BJ (cell line): ENCODE measurements around the gene MCC. TPM values are rescaled to one million over a fixed set of nuclear protein-coding genes. Genes with fewer than 3 reads are reported as not detected.
A peak's percentile ranks its signal among the peaks of the same experiment; 100 is the strongest.

Experiments used
- CTCF ChIA-PET: fragments of 350-600 bp; formaldehyde crosslinking; extraction: SDS; loops from one replicate; lab custom pipeline; 2021; ENCODE audit warnings: antibody characterized with exemption, inconsistent platforms; lab: Yijun Ruan, JAX
- POLR2A ChIA-PET: fragments of 300-600 bp; sonication (Branson Sonifier 250); formaldehyde crosslinking; extraction: SDS; loops from one replicate; lab custom pipeline; 2021; ENCODE audit warnings: antibody characterized with exemption; lab: Charles Lee
- DNase-seq: peaks from one replicate; pipeline ENCODE4 v3.0.0-alpha.2; 2011; ENCODE audit warnings: low read depth
- H3K27me3 ChIP-seq: 2 replicates; pipeline ENCODE4 v1.6.0; 2011; ENCODE audit warnings: low read length; ENCODE audit not compliant: control insufficient read depth, insufficient read depth
- H3K36me3 ChIP-seq: 2 replicates; pipeline ENCODE4 v1.5.1; 2011; ENCODE audit warnings: low read length; ENCODE audit not compliant: control insufficient read depth, insufficient read depth
- H3K4me3 ChIP-seq: 2 replicates; pipeline ENCODE4 v1.5.1; 2011; ENCODE audit warnings: low read depth, mild to moderate bottlenecking, control low read depth, low read length
- polyA plus RNA-seq: library from polyadenylated mRNA; depleted of rRNA; stranded (reverse); fragments of >200 nt; gene quantifications from 2 replicates; pipeline ENCODE4 v1.2.3, GENCODE V29; 2011
- TF ChIP-seq, protein P1 (sequence below): IDR thresholded peaks from 2 replicates; pipeline ENCODE4 v1.5.1; 2011; ENCODE audit warnings: low read depth, mild to moderate bottlenecking, control low read depth, inconsistent platforms, low read length, moderate library complexity; ENCODE audit not compliant: insufficient read depth

The MCC gene
- polyA plus RNA-seq, 1 experiment: 2.3 TPM

DNA sequence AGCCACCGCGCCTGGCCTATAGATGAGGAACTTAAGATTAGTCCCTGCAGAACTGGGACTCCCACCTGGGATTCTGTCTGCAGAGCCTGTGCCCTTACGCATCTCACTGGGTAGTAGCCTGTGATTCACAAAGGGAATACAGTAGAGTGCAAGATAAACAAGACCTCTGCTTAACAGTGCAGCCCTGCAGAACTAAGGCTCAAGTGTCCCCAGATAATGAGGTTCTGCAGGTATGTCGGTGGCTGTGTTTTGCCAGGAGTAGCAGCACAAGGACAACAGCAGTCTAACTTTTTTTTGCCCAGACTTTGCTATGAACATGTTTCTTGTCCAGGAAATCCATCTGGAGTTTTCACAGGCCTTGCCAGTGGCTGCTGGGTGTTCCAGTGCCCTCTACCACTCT lies 451.9 kb downstream of the MCC start:
- no peak for DNase-seq
- Histone ChIP-seq H3K27me3 (no peaks in the 10 kb centered on the region), H3K4me3 (no peak overlapping the region), H3K36me3 (no peaks in the 10 kb centered on the region)
- TF ChIP-seq, protein P1, sequence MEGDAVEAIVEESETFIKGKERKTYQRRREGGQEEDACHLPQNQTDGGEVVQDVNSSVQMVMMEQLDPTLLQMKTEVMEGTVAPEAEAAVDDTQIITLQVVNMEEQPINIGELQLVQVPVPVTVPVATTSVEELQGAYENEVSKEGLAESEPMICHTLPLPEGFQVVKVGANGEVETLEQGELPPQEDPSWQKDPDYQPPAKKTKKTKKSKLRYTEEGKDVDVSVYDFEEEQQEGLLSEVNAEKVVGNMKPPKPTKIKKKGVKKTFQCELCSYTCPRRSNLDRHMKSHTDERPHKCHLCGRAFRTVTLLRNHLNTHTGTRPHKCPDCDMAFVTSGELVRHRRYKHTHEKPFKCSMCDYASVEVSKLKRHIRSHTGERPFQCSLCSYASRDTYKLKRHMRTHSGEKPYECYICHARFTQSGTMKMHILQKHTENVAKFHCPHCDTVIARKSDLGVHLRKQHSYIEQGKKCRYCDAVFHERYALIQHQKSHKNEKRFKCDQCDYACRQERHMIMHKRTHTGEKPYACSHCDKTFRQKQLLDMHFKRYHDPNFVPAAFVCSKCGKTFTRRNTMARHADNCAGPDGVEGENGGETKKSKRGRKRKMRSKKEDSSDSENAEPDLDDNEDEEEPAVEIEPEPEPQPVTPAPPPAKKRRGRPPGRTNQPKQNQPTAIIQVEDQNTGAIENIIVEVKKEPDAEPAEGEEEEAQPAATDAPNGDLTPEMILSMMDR: no peak
- ChIA-PET POLR2A (no interaction called here), CTCF (interaction anchor here (0.6 to 1.5 kb wide), 3 partner anchors 40 to 479 kb away, joined by 3 read pairs; no protein-coding TSS in a partner anchor)

DNA sequence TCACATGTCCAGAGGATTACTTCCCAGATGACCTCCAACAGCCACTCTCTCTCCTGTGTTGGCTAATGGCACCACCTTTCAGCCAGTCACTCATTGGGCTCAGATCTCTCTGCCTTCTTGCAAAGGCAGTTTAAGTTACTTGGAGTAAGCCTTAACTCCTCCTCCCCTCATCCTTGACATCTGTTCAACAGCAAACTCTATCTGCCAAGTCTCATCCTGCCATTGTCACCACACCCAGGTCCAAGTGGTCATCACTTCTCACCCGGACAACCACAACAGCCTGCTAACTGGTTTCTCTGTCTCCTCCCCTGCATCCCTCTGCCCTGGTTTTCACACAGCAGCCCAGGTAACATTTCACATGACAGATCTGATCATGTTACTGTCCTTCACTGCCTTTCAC lies 453.2 kb downstream of the MCC start:
- no peak for DNase-seq
- no peak overlapping the region for H3K4me3 ChIP-seq
- TF ChIP-seq, protein P1: no peak
- H3K27me3 ChIP-seq: no peaks in the 10 kb centered on the region
- POLR2A ChIA-PET: interaction anchor here (0.7 kb wide), 1 partner anchor 141 kb away, joined by 11 read pairs; no protein-coding TSS in a partner anchor
- H3K36me3 ChIP-seq: no peaks in the 10 kb centered on the region
- CTCF ChIA-PET: interaction anchor here (0.6 to 1.5 kb wide), 2 partner anchors 139 to 344 kb away, joined by 3 read pairs; no protein-coding TSS in a partner anchor

GRCh38 chr5:113034182-113034773 lies 454.0 kb downstream of the MCC start:
- no peaks in the 10 kb centered on the region for H3K27me3 ChIP-seq
- peak; percentile 76 for DNase-seq
- H3K36me3 ChIP-seq: no peaks in the 10 kb centered on the region
- CTCF ChIA-PET: interaction anchor here (0.8 kb wide), 1 partner anchor 38 kb away, joined by 3 read pairs; no protein-coding TSS in a partner anchor
- no peak overlapping the region for H3K4me3 ChIP-seq
- POLR2A ChIA-PET: interaction anchor here (0.5 kb wide), 1 partner anchor 391 kb away, joined by 3 read pairs; no protein-coding TSS in a partner anchor
- TF ChIP-seq, protein P1: no peak

GRCh38 chr5:113031557-113031956 lies 456.7 kb downstream of the MCC start:
- H3K4me3 ChIP-seq: no peak overlapping the region
- POLR2A ChIA-PET: no interaction called here
- TF ChIP-seq, protein P1: no peak
- peaks cover 7% of the 10 kb centered on the region for H3K36me3 ChIP-seq
- CTCF ChIA-PET: interaction anchor here (1.1 kb wide), 1 partner anchor 35 kb away, joined by 3 read pairs; no protein-coding TSS in a partner anchor
- no peaks in the 10 kb centered on the region for H3K27me3 ChIP-seq
- DNase-seq: no peak

DNA sequence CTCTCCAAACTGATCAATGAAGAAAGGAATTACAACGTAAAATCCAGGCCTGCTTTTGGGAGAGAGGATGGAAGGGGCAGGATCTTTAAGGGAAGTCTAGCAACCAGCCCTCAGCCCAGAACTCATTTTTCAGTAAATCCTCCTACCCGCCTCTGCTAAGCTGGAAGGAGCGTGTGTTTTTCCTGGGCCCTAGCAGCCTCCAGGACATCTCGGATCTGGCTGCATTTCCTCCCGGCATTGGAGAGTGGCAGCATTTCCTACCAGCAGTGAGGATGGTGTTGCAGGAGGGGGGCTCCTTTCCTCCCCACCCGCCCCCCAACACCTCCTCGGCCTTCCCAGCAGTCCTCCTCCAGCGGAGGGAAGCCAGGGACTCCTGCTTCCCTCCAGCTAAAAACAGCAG lies 457.1 kb downstream of the MCC start:
- POLR2A ChIA-PET: no interaction called here
- no peak overlapping the region for H3K4me3 ChIP-seq
- TF ChIP-seq, protein P1: no peak
- CTCF ChIA-PET: interaction anchor here (1.1 kb wide), 1 partner anchor 35 kb away, joined by 3 read pairs; no protein-coding TSS in a partner anchor
- H3K27me3 ChIP-seq: no peaks in the 10 kb centered on the region
- no peak for DNase-seq
- peaks cover 7% of the 10 kb centered on the region for H3K36me3 ChIP-seq
